Memory B cell (primary cell): Measurements from ENCODE around the gene ZNF616.
"Not testable (repeated sequence)": the region's sequence is repeated elsewhere in the genome, so short reads cannot be mapped to it uniquely, and the experiment has no call there.

Experiments used
- ATAC-seq: fragments of 150-1000 bp; cut with Tn5 transposase; 2 replicates; pipeline ENCODE4 v1.10.0; 2021; ENCODE audit warnings: low read depth, mild to moderate bottlenecking, moderate library complexity
- DNase-seq, 2 donors: peaks; one replicate each; pipeline ENCODE4 v3.0.0; 2022; ENCODE audit warnings: low spot score in 2 of 2
- H3K27ac Mint-ChIP-seq: one replicate; pipeline ENCODE4 v1.8.0; 2022; ENCODE audit warnings: mild to moderate bottlenecking, moderate library complexity, mixed read lengths
- H3K27me3 Mint-ChIP-seq: one replicate; pipeline ENCODE4 v1.8.0; 2022; ENCODE audit warnings: mixed read lengths
- H3K36me3 Mint-ChIP-seq: one replicate; pipeline ENCODE4 v1.8.0; 2022; ENCODE audit warnings: mild to moderate bottlenecking, mixed read lengths
- H3K4me1 Mint-ChIP-seq: one replicate; pipeline ENCODE4 v1.8.0; 2022; ENCODE audit warnings: mixed read lengths
- H3K4me3 Mint-ChIP-seq: one replicate; pipeline ENCODE4 v1.8.0; 2022; ENCODE audit warnings: mild to moderate bottlenecking, moderate library complexity, mixed read lengths
- H3K9me3 Mint-ChIP-seq: one replicate; pipeline ENCODE4 v1.8.0; 2022; ENCODE audit warnings: mixed read lengths

The ZNF616 gene

GRCh38 chr19:52140032-52140710 lies 433 bp upstream of the ZNF616 start:
- Mint-ChIP-seq H3K27me3 (no peaks in the 10 kb centered on the region), H3K27ac (peak overlapping the region; percentile 57), H3K4me3 (peak overlapping the region; percentile 95), H3K36me3 (peaks cover 5% of the 10 kb centered on the region), H3K9me3 (peaks cover 4% of the 10 kb centered on the region), H3K4me1 (peaks cover 14% of the 10 kb centered on the region)
- DNase-seq: peak in 1 of 2 donors; percentile 99
- ATAC-seq: peak; percentile 95

- no peak for DNase-seq
- peaks cover 7% of the 10 kb centered on the region for H3K36me3 Mint-ChIP-seq
- no peak for ATAC-seq
- no peaks in the 10 kb centered on the region for H3K27me3 Mint-ChIP-seq
- H3K4me3 Mint-ChIP-seq: peak overlapping the region; percentile 95
- H3K9me3 Mint-ChIP-seq: peaks cover 6% of the 10 kb centered on the region
- peak overlapping the region; percentile 57 for H3K27ac Mint-ChIP-seq
- H3K4me1 Mint-ChIP-seq: peaks cover 13% of the 10 kb centered on the region
Measured at GRCh38 chr19:52138983-52139251, 821 bp downstream of the ZNF616 start.

DNA sequence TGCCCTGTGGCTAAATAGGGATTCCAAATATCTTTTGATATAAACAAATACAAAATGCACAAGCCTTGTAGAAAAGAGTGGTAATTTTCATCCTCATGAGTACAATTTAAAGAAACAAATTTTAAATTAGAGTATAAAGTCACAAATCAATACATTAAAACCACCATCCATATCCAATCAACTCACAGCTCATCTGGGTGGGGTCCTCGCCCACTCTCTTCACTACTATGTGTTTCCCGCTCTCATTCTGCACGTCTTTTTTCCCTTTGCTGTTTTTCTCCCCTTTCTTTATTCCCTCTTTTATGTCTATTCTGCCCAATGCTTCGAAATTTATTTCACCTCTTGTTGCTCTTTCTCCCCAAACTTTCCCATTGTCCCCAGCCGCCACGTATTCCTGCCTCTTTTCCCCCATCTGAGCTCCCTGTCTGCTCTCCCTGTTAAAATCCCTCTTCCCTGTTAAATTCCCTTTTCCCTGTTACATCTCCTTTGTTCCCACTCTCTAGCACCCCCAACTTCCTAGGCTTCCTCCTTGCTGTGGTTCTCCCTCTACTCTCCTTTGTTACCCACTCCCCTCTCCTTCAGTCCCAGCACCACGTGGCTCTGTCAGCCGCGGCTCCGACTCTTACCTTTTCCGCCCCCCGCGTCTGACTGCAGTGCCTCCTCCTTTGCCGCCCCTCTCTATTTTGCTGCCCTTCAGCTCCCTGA lies 1.3 kb downstream of the ZNF616 start:
- DNase-seq (no peak), ATAC-seq (no peak)
- Mint-ChIP-seq H3K4me3 (peak overlapping the region; percentile 95), H3K27ac (peak overlapping the region; percentile 57), H3K27me3 (no peaks in the 10 kb centered on the region), H3K9me3 (peaks cover 6% of the 10 kb centered on the region), H3K4me1 (peaks cover 13% of the 10 kb centered on the region), H3K36me3 (peaks cover 9% of the 10 kb centered on the region)

DNA sequence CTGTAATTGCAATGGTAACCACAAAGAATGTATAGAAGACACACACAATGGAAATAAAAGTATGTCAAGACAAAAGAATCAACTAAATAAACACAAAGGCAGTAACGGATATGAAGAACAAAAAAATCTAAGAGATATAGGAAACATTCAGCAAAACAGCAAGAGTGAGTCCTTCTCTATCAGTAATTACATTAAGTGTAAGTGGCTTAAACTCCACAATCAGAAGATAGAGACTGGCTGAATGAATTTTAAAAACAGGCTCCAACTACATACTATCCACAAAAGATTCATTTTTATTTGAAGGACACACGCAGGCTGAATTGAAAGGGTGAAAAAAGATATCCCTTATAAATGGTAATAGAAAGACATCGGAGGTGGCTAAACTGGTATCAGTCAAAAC lies 19.5 kb downstream of the ZNF616 start:
- peaks cover 83% of the 10 kb centered on the region for H3K36me3 Mint-ChIP-seq
- ATAC-seq: no peak
- H3K27ac Mint-ChIP-seq: no peak overlapping the region
- DNase-seq: no peak
- H3K4me3 Mint-ChIP-seq: no peak overlapping the region
- no peaks in the 10 kb centered on the region for H3K27me3 Mint-ChIP-seq
- no peaks in the 10 kb centered on the region for H3K4me1 Mint-ChIP-seq
- peaks cover 24% of the 10 kb centered on the region for H3K9me3 Mint-ChIP-seq

- no peak overlapping the region for H3K4me3 Mint-ChIP-seq
- DNase-seq (no peak), ATAC-seq (no peak)
- peaks cover 56% of the 10 kb centered on the region for H3K36me3 Mint-ChIP-seq
- H3K27me3 Mint-ChIP-seq: no peaks in the 10 kb centered on the region
- peaks cover 30% of the 10 kb centered on the region for H3K9me3 Mint-ChIP-seq
- no peak overlapping the region for H3K27ac Mint-ChIP-seq
- no peaks in the 10 kb centered on the region for H3K4me1 Mint-ChIP-seq
Measured at GRCh38 chr19:52115526-52116053, 24.1 kb downstream of the ZNF616 start.

DNA sequence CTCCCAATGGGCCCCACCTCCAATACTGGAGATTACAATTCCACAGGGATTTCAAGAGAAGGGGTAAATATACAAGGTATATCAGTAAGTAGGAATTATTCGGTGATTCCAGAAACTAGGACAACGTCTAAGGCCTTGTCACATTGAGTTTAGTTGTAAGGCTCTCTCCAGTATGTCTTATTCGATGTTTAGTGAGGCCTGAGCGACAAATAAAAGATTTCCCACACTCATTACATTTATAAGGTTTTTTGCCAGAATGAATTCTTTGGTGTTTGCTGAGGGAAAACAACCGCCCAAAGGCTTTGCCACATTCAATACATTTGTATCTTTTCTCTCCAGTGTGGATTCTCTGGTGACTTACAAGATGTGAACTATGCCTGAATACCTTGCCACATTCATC lies 25.0 kb downstream of the ZNF616 start:
- peaks cover 27% of the 10 kb centered on the region for H3K9me3 Mint-ChIP-seq
- H3K36me3 Mint-ChIP-seq: peaks cover 49% of the 10 kb centered on the region
- DNase-seq: no peak

GRCh38 chr19:52112624-52113023 lies 27.1 kb downstream of the ZNF616 start:
- Mint-ChIP-seq H3K27me3 (no peaks in the 10 kb centered on the region), H3K4me1 (no peaks in the 10 kb centered on the region), H3K36me3 (peaks cover 32% of the 10 kb centered on the region), H3K9me3 (peaks cover 22% of the 10 kb centered on the region), H3K27ac (no peak overlapping the region), H3K4me3 (no peak overlapping the region)
- DNase-seq (no peak), ATAC-seq (no peak)

More for the DNA sequence above, 25.0 kb downstream of the ZNF616 start:
- Mint-ChIP-seq H3K4me3 (no peak overlapping the region), H3K4me1 (no peaks in the 10 kb centered on the region), H3K27me3 (no peaks in the 10 kb centered on the region), H3K27ac (no peak overlapping the region)
- ATAC-seq: no peak

DNA sequence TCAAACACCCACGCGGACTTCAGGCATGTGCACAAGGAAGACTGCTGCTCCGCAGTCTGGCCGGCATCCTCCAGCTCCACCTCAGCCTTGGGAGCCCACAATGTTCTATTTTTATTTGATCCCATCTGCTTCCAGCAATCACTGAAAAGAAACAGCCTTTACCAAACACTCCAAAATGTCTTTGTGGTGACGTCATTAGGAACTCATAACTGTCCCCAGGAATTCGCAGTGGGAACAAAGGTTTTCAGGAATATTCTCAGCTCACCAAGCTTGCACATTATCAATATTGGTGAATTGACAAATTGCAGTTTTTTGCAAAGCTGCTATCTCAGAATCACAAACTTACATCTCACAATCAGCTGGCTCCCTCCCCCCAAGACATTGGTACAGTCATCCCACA lies 29.0 kb downstream of the ZNF616 start:
- no peak overlapping the region for H3K4me3 Mint-ChIP-seq

DNA sequence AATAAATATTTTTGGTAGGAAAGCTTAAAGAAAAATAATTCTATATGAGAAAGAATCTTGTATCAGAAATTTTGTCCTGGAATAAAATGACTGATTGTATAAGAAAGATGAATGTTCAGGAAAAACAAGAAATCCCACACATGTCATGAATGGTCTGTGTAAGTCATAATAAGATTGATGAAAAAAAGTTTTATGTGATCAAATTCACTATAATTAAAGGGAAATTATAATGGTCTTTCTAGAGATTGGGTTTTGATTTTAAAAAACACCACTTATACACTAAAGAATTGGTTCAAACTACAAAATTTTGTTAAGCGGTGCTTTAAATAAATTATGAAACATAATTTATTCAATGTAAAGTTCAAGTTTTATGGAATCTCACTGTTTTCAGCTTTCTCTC lies 37.0 kb downstream of the ZNF616 start:
- no peaks in the 10 kb centered on the region for H3K4me1 Mint-ChIP-seq
- peaks cover 9% of the 10 kb centered on the region for H3K36me3 Mint-ChIP-seq
- no peak overlapping the region for H3K4me3 Mint-ChIP-seq
- peaks cover 3% of the 10 kb centered on the region for H3K27me3 Mint-ChIP-seq
- no peak for ATAC-seq
- H3K9me3 Mint-ChIP-seq: peaks cover 11% of the 10 kb centered on the region
- DNase-seq: no peak
- H3K27ac Mint-ChIP-seq: no peak overlapping the region

More for the DNA sequence above, 29.0 kb downstream of the ZNF616 start:
- H3K4me1 Mint-ChIP-seq: no peaks in the 10 kb centered on the region
- peaks cover 27% of the 10 kb centered on the region for H3K36me3 Mint-ChIP-seq
- DNase-seq (no peak), ATAC-seq (no peak)
- H3K27ac Mint-ChIP-seq: no peak overlapping the region
- H3K9me3 Mint-ChIP-seq: peaks cover 25% of the 10 kb centered on the region
- peaks cover 3% of the 10 kb centered on the region for H3K27me3 Mint-ChIP-seq

- Mint-ChIP-seq H3K27ac (no peak overlapping the region), H3K4me3 (no peak overlapping the region), H3K9me3 (peaks cover 7% of the 10 kb centered on the region), H3K4me1 (no peaks in the 10 kb centered on the region), H3K36me3 (peaks cover 5% of the 10 kb centered on the region), H3K27me3 (peaks cover 3% of the 10 kb centered on the region)
- DNase-seq (no peak), ATAC-seq (no peak)
Measured at GRCh38 chr19:52101866-52102562, 37.7 kb downstream of the ZNF616 start.

GRCh38 chr19:52099497-52100138 lies 40.1 kb downstream of the ZNF616 start:
- no peak overlapping the region for H3K27ac Mint-ChIP-seq
- no peaks in the 10 kb centered on the region for H3K27me3 Mint-ChIP-seq
- H3K36me3 Mint-ChIP-seq: peaks cover 4% of the 10 kb centered on the region
- no peak for DNase-seq
- H3K9me3 Mint-ChIP-seq: peaks cover 7% of the 10 kb centered on the region
- no peak for ATAC-seq
- H3K4me3 Mint-ChIP-seq: no peak overlapping the region
- peaks cover 5% of the 10 kb centered on the region for H3K4me1 Mint-ChIP-seq

DNA sequence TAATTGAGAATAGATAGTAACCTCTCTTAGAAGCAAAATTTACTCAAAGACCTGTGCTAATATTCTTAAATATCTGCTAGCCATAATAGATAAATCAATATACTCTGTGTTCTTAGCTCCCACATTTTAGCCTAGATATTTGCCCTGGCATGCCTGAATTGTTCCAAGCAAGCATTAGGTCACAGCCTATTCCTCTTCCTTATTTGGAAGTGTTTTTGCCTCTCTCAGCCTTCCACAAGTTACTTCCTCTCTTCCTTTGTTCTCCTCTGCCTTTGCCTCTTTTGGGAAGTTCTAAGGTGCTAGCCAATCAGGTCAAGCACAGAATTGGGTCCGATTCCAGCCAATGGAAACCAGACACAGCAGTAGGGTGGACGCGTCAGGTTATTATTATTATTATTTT lies 43.3 kb downstream of the ZNF616 start:
- not testable (repeated sequence) for H3K27me3 Mint-ChIP-seq, H3K27ac Mint-ChIP-seq, ATAC-seq, DNase-seq
- Mint-ChIP-seq H3K4me1 (peaks cover 18% of the 10 kb centered on the region), H3K36me3 (peaks cover 30% of the 10 kb centered on the region), H3K9me3 (peaks cover 11% of the 10 kb centered on the region), H3K4me3 (peak overlapping the region; percentile 93)

DNA sequence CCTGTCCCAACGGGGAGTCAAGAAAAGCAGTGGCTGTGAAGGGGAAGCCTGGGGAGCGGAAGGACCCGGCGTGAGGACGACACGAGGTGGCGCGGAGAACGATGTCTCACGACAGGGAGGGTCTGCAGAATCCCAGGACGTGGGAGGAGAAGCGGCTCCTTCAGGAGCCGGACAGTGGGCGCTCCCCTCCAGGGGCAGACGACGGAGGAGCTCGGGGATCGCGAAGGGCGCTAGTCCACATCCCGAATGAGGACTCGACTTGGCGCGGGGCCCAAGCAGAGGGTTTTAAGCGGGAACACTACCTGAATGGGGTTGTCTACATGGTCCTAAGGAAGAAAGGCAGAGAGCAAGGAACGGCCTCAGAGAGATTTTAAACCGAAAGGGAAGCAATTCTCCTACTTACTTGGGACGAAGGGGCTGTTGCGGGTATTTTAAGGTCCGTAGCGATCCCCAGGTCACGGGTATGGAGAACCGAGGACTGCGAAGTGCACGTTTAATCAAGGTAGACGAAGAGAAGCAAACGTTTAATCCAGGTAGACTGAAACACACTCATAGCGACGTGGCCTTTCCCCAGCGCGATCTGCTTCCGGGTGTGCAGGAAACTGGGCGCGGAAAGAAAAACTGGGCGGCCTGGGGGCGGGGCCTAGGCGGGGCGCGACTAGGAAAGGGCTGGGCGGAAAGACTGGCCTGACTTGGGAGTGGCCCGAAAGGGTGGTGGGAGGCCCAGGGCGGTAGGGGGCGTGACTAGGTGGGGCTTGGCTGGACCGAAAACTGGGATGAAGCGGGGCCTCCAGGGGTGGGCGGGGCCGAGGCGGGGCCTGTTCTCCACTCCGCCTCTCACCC lies 44.3 kb downstream of the ZNF616 start, which contains the start of gene ZNF841:
ZNF841 (minus strand) TSS at position 594 of the 843 bp plus-strand sequence. CDS start 10,964 bp downstream, outside the sequence.
- peak; percentile 98 for ATAC-seq
- Mint-ChIP-seq H3K9me3 (peaks cover 15% of the 10 kb centered on the region), H3K4me3 (peak within 1 kb of the TSS; percentile 93), H3K36me3 (peaks cover 37% of the 10 kb centered on the region), H3K27ac (peak within 1 kb of the TSS; percentile 95), H3K4me1 (peaks cover 18% of the 10 kb centered on the region), H3K27me3 (no peaks in the 10 kb centered on the region)
- peak; percentile 79 to 82 for DNase-seq
